ENCODE measurements around the gene SCYL2. TPM values are rescaled to one million over a fixed set of nuclear protein-coding genes. Genes with fewer than 3 reads are reported as not detected.

SCYL2 gene
- total RNA-seq, 1 experiment from 2014 or later: 41.4 TPM

- H4K5ac ChIP-seq (ENCODE audit: insufficient read length, low read depth, low read length): no peak overlapping the region
- H3K9me3 Mint-ChIP-seq: no peaks in the 10 kb centered on the region
- H3K79me1 ChIP-seq (ENCODE audit: insufficient read depth, low read depth, low read length, poor library complexity, severe bottlenecking): no peaks in the 10 kb centered on the region
- H2BK120ac ChIP-seq (ENCODE audit: low read depth, low read length, poor library complexity, severe bottlenecking): no peak overlapping the region
- no peaks in the 10 kb centered on the region for H3K79me2 ChIP-seq (ENCODE audit: insufficient read depth, low read length)
- H3K9me3 ChIP-seq (ENCODE audit: control insufficient read depth, low read depth, low read length): no peaks in the 10 kb centered on the region
- H3K4me1 ChIP-seq (ENCODE audit: insufficient read depth, low read length): no peaks in the 10 kb centered on the region
- no peak overlapping the region for H2BK20ac ChIP-seq (ENCODE audit: low read depth, low read length, poor library complexity, severe bottlenecking)
- no peaks in the 10 kb centered on the region for H3K23me2 ChIP-seq (ENCODE audit: insufficient read length, low read depth, low read length, poor library complexity, severe bottlenecking)
- H3K27me3 Mint-ChIP-seq (ENCODE audit: low read depth): no peaks in the 10 kb centered on the region
- H2BK15ac ChIP-seq (ENCODE audit: low read depth, low read length): no peak overlapping the region
- no peak overlapping the region for H3K27ac ChIP-seq (ENCODE audit: insufficient read length, low read depth, low read length)
- peaks cover 14 to 27% (median 18%) of the 10 kb centered on the region in 3 experiments; a peak in 6 of 7 replicates for H3K36me3 Mint-ChIP-seq (ENCODE audit: insufficient read depth in 1 of 3, low read depth in 3 of 3)
- no peak overlapping the region for H2AFZ ChIP-seq (ENCODE audit: low read length)
- no peak overlapping the region for H4K8ac ChIP-seq (replicated peaks; ENCODE audit: insufficient read length, low read depth, low read length)
- no peak overlapping the region for H3T11ph ChIP-seq (ENCODE audit: low read length)
- no peak overlapping the region for H3K4ac ChIP-seq (ENCODE audit: low read depth, low read length)
- H3K14ac ChIP-seq (ENCODE audit: insufficient read depth, low read length): no peak overlapping the region
- no peak overlapping the region for H3K9ac ChIP-seq (ENCODE audit: extremely low read depth, insufficient read length, low read length)
- no peak overlapping the region for H4K91ac ChIP-seq (ENCODE audit: insufficient read length, low read depth, low read length)
- no peak for TF ChIP-seq CTCF (conservative IDR thresholded peaks at IDR 0.05)
- H3K4me3 Mint-ChIP-seq: no peak overlapping the region
- no peak overlapping the region for H3K18ac ChIP-seq (ENCODE audit: insufficient read length, low read depth, low read length)
- no peak overlapping the region for H2AK5ac ChIP-seq (ENCODE audit: insufficient read length, low read length)
- H2BK12ac ChIP-seq (ENCODE audit: insufficient read length, low read depth, low read length): no peak overlapping the region
- H3K56ac ChIP-seq (ENCODE audit: insufficient read length, low read depth, low read length): no peak overlapping the region
- H2BK5ac ChIP-seq (ENCODE audit: insufficient read length, low read length): no peak overlapping the region
- no peak overlapping the region for H3K27ac Mint-ChIP-seq
- H3K27me3 ChIP-seq (ENCODE audit: insufficient read depth, low read length): no peaks in the 10 kb centered on the region
- DNase-seq: no peak
- H3K4me2 ChIP-seq (ENCODE audit: insufficient read depth, insufficient read length, low read length): no peak overlapping the region
- H4K20me1 ChIP-seq (ENCODE audit: control insufficient read depth, insufficient read depth, insufficient read length): no peaks in the 10 kb centered on the region
- peaks cover 0 to 6% of the 10 kb centered on the region in 2 experiments; a peak in 2 of 4 replicates for H3K4me1 Mint-ChIP-seq
- no peak overlapping the region for H3K23ac ChIP-seq (ENCODE audit: insufficient read length, low read depth, low read length)
Observed at GRCh38 chr12:100324498-100324897, 57.5 kb downstream of the SCYL2 start.

Data from H9 (cell line).